ENCODE results near the gene SLC39A11.

The SLC39A11 gene

DNA sequence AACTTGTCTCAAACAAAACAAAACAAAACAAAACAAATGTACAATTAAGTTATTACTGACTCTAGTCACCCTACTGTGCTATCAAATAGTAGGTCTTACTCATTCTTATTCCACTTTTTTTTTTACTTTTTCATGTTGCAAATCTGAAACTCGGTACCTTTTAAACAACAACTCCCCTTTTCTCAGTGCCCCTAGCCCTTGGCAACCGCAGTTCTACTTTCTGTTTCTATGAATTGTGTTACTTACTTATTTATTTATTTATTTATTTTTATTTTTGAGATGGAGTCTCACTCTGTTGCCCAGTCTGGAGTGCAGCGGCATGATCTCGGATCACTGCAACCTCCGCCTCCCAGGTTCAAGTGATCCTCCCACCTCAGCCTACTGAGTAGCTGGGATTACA, 104.0 kb downstream of the SLC39A11 start:
- H3K36me3 ChIP-seq, result no peaks in the 10 kb centered on the region
- peaks cover 34% of the 10 kb centered on the region for H3K4me1 ChIP-seq
- H3K4me2 ChIP-seq, result no peak overlapping the region
- H3K27me3 ChIP-seq, result no peaks in the 10 kb centered on the region
- no peaks in the 10 kb centered on the region for H4K20me1 ChIP-seq
- TF ChIP-seq Cebpa-rat (IDR thresholded peaks at IDR 0.05), result no peak
- no peaks in the 10 kb centered on the region for H3K9me3 ChIP-seq
- no peak overlapping the region for H3K27ac ChIP-seq
- H3K9ac ChIP-seq, result no peak overlapping the region
- H3K4me3 ChIP-seq, result no peak overlapping the region

- no peaks in the 10 kb centered on the region for H4K20me1 ChIP-seq
These were observed 105.3 kb downstream of the SLC39A11 start for GRCh38 chr17:72987166-72987565.

GRCh38 chr17:72985882-72986720, 106.4 kb downstream of the SLC39A11 start:
- Histone ChIP-seq H3K9me3 (no peaks in the 10 kb centered on the region), H4K20me1 (no peaks in the 10 kb centered on the region), H3K4me2 (peak overlapping the region; percentile 66; the same call in 1 of the 2 replicates), H3K27me3 (no peaks in the 10 kb centered on the region), H3K4me3 (no peak overlapping the region), H3K9ac (no peak overlapping the region), H3K4me1 (peaks cover 40% of the 10 kb centered on the region), H3K27ac (no peak overlapping the region), H3K36me3 (no peaks in the 10 kb centered on the region)
- no peak for TF ChIP-seq Cebpa-rat (IDR thresholded peaks at IDR 0.05)

More at GRCh38 chr17:72987166-72987565, 105.3 kb downstream of the SLC39A11 start:
- H3K4me2 ChIP-seq, result no peak overlapping the region
- H3K9me3 ChIP-seq, result no peaks in the 10 kb centered on the region
- H3K4me1 ChIP-seq, result peaks cover 40% of the 10 kb centered on the region
- H3K36me3 ChIP-seq, result no peaks in the 10 kb centered on the region
- no peak for TF ChIP-seq Cebpa-rat (IDR thresholded peaks at IDR 0.05)
- no peak overlapping the region for H3K27ac ChIP-seq
- H3K27me3 ChIP-seq, result no peaks in the 10 kb centered on the region
- no peak overlapping the region for H3K9ac ChIP-seq
- no peak overlapping the region for H3K4me3 ChIP-seq

DNA sequence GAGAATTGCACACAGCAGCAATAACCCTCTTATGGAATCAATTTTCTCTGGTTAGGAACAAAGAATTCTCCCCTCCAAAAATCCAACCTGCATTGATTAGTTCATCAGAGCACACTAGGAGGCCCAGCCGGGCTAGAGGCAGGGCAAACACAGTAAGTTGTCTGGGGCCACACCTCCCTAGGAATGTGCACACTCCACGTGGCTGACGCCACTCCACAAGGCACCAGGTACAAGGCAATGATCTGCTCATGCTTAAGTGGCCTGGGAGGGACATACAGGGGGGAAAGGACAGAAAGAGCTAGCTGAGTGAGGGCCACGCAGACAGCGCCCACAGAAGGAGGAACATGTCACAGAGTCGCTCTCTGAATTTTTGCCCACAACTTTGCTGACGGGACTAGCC, 107.6 kb downstream of the SLC39A11 start:
- no peak overlapping the region for H3K9ac ChIP-seq
- H4K20me1 ChIP-seq, result no peaks in the 10 kb centered on the region
- peak overlapping the region; percentile 66 for H3K4me2 ChIP-seq
- peaks cover 4% of the 10 kb centered on the region; the same call in 1 of the 2 replicates for H3K9me3 ChIP-seq
- no peak overlapping the region for H3K27ac ChIP-seq
- H3K36me3 ChIP-seq, result no peaks in the 10 kb centered on the region
- no peak for TF ChIP-seq Cebpa-rat (IDR thresholded peaks at IDR 0.05)
- H3K4me1 ChIP-seq, result peaks cover 40% of the 10 kb centered on the region
- no peaks in the 10 kb centered on the region for H3K27me3 ChIP-seq
- no peak overlapping the region for H3K4me3 ChIP-seq

GRCh38 chr17:72984145-72984925, 108.2 kb downstream of the SLC39A11 start:
- peaks cover 9% of the 10 kb centered on the region; the same call in 1 of the 2 replicates for H3K9me3 ChIP-seq
- no peaks in the 10 kb centered on the region for H3K27me3 ChIP-seq
- peak overlapping the region; percentile 54 for H3K27ac ChIP-seq
- H4K20me1 ChIP-seq, result no peaks in the 10 kb centered on the region
- TF ChIP-seq Cebpa-rat (IDR thresholded peaks at IDR 0.05), result no peak
- peaks cover 5% of the 10 kb centered on the region; the same call in 1 of the 2 replicates for H3K36me3 ChIP-seq
- no peak overlapping the region for H3K9ac ChIP-seq
- no peak overlapping the region for H3K4me3 ChIP-seq
- H3K4me2 ChIP-seq, result peak overlapping the region; percentile 66
- H3K4me1 ChIP-seq, result peaks cover 46% of the 10 kb centered on the region

- TF ChIP-seq Cebpa-rat (IDR thresholded peaks at IDR 0.05), result no peak
- H3K9me3 ChIP-seq, result peaks cover 9% of the 10 kb centered on the region; the same call in 1 of the 2 replicates
- no peaks in the 10 kb centered on the region for H4K20me1 ChIP-seq
- H3K27me3 ChIP-seq, result no peaks in the 10 kb centered on the region
- no peak overlapping the region for H3K4me2 ChIP-seq
- peaks cover 62% of the 10 kb centered on the region for H3K4me1 ChIP-seq
- H3K4me3 ChIP-seq, result no peak overlapping the region
- H3K27ac ChIP-seq, result no peak overlapping the region
- H3K9ac ChIP-seq, result no peak overlapping the region
- peaks cover 6% of the 10 kb centered on the region; the same call in 1 of the 2 replicates for H3K36me3 ChIP-seq
These were observed 109.8 kb downstream of the SLC39A11 start for GRCh38 chr17:72982680-72983079.

DNA sequence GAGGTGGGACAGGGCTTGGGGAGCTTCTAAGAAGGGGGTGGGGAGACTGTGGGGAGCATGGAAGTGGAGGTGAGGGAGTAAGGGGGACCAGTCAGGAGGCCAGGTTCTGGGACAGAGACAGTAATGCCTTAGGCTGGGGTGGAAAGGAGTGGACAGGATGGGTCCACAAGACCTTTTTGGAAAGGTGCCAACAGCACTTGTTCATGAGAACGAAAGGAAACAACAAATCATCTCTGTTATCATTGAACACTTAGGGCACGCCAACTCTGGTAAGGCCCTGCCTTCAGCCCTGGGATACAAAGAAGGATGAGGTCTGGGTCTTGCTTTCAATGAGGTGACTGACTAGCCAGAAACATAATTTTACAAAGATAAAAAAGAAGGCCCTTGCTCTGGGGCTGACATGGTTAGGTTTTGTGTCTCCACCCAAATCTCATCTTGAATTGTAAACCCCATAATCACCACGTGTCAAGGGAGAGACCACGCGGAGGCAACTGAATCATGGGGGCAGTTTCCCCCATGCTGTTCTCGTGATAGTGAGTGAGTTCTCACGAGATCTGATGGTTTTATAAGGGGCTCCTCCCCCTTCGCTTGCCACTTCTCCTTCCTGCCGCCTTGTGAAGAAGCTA, 113.8 kb downstream of the SLC39A11 start:
- Histone ChIP-seq H3K27ac (peak overlapping the region; percentile 93), H3K4me3 (no peak overlapping the region), H3K4me2 (peak overlapping the region; percentile 92), H3K4me1 (peaks cover 48% of the 10 kb centered on the region), H3K27me3 (no peaks in the 10 kb centered on the region), H3K9ac (peak overlapping the region; percentile 77; the same call in 1 of the 2 replicates), H4K20me1 (no peaks in the 10 kb centered on the region), H3K9me3 (peaks cover 19% of the 10 kb centered on the region; the same call in 1 of the 2 replicates), H3K36me3 (peaks cover 6% of the 10 kb centered on the region; the same call in 1 of the 2 replicates)
- no peak for TF ChIP-seq Cebpa-rat (IDR thresholded peaks at IDR 0.05)

DNA sequence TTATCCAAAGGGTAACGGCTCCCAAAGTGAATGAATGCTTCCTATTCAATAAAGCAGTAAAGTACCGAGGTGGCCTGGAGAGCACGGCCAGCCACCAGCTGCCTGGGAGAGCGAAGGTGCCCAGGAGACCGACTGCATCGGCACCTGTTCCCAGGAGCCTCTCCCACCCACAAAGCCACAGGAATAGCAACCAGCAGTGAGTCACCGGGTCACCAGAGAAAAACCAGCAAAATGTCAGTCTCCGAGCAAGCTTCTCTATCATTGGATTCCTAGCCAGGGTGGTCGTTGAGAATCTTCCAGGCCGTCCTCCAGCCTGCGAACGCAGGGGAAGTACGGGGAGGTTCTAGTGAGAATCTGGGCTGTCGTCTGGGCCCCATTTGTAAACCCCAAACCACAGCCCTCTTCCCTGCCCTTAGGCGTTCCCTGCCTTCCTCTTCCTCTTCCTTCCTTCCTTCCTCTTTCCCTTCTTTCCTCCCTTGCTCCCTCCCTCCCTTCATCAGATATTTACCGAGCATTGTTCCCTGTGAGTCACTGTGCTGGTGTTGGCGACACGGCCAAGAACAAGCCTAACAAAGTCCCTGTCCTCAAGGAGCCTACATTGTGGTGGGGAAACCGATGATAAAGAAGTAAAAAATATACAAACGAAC, 114.6 kb downstream of the SLC39A11 start:
- H3K4me2 ChIP-seq, result peak overlapping the region; percentile 92
- peaks cover 6% of the 10 kb centered on the region; the same call in 1 of the 2 replicates for H3K36me3 ChIP-seq
- peak overlapping the region; percentile 39 for H3K4me3 ChIP-seq
- H3K4me1 ChIP-seq, result peaks cover 48% of the 10 kb centered on the region
- peaks cover 19% of the 10 kb centered on the region; the same call in 1 of the 2 replicates for H3K9me3 ChIP-seq
- no peak for TF ChIP-seq Cebpa-rat (IDR thresholded peaks at IDR 0.05)
- H4K20me1 ChIP-seq, result no peaks in the 10 kb centered on the region
- peak overlapping the region; percentile 77 for H3K9ac ChIP-seq
- H3K27ac ChIP-seq, result peak overlapping the region; percentile 93
- no peaks in the 10 kb centered on the region for H3K27me3 ChIP-seq

Measured in BLaER1 (cell line).